HEK293 (cell line): ENCODE data around the gene ZNF853.
"Not testable (repeated sequence)": the region's sequence is repeated elsewhere in the genome, so short reads cannot be mapped to it uniquely, and the experiment has no call there.

Source experiments
- CTCF ChIA-PET: fragments of 350-600 bp; formaldehyde crosslinking; extraction: SDS; loops from one replicate; lab custom pipeline; 2021; ENCODE audit warnings: antibody characterized with exemption; lab: Yijun Ruan, JAX
- POLR2A ChIA-PET: fragments of 300-600 bp; formaldehyde crosslinking; extraction: SDS; loops from one replicate; lab custom pipeline; 2020; ENCODE audit warnings: antibody characterized with exemption, inconsistent platforms; lab: Yijun Ruan, JAX
- H3K27ac ChIP-seq: fragments of 200-500 bp; sonication (Bioruptor generic); 2 replicates; pipeline ENCODE4 v1.5.1; 2014; ENCODE audit warnings: low read depth, low read length, control low read depth, inconsistent platforms; ENCODE audit errors: extremely low read depth
- H3K36me3 ChIP-seq, 2 experiments: fragments of 200-500 bp in 1 of 2; sonication (Bioruptor generic) in 1 of 2; 1 replicate in 1 of 2; 2 replicates in 1 of 2; pipeline ENCODE4 v1.5.1; 2014 to 2017; ENCODE audit warnings: inconsistent platforms in 2 of 2, low read length in 2 of 2; ENCODE audit not compliant: control insufficient read depth in 2 of 2, insufficient read depth in 1 of 2
- H3K4me1 ChIP-seq: fragments of 200-500 bp; sonication (Bioruptor generic); 2 replicates; pipeline ENCODE4 v1.5.1; 2014; ENCODE audit warnings: mild to moderate bottlenecking, low read length, inconsistent platforms; ENCODE audit not compliant: control insufficient read depth, insufficient read depth
- H3K4me3 ChIP-seq: 2 replicates; pipeline ENCODE4 v1.5.1; 2011; ENCODE audit warnings: low read depth, mild to moderate bottlenecking, control low read depth, low read length, moderate library complexity
- H3K9me3 ChIP-seq: fragments of 200-500 bp; sonication (Bioruptor generic); 2 replicates; pipeline ENCODE4 v1.5.1; 2014; ENCODE audit warnings: low read depth, low read length, inconsistent platforms; ENCODE audit not compliant: control insufficient read depth, insufficient read depth
- EGR2 ChIP-seq: fragments of 450-650 bp; formaldehyde crosslinking; IDR thresholded peaks from 2 replicates; pipeline ENCODE4 v1.5.1; 2016; ENCODE audit warnings: low read depth, missing biosample characterization, missing genetic modification characterization
- GLIS1 ChIP-seq: fragments of 450-650 bp; formaldehyde crosslinking; IDR thresholded peaks from 2 replicates; pipeline ENCODE4 v1.5.1; 2016; ENCODE audit warnings: missing biosample characterization, missing genetic modification characterization
- PRDM1 ChIP-seq: fragments of 450-650 bp; formaldehyde crosslinking; IDR thresholded peaks from 2 replicates; pipeline ENCODE4; 2016; ENCODE audit warnings: missing biosample characterization, missing genetic modification characterization
- PRDM6 ChIP-seq: fragments of 450-650 bp; formaldehyde crosslinking; IDR thresholded peaks from 2 replicates; pipeline ENCODE4 v1.5.1; 2017; ENCODE audit warnings: missing biosample characterization, missing genetic modification characterization
- ZFHX2 ChIP-seq: fragments of 450-650 bp; formaldehyde crosslinking; conservative IDR thresholded peaks from 2 replicates; pipeline ENCODE4 v1.5.1; 2016; ENCODE audit warnings: missing biosample characterization, missing genetic modification characterization
- ZIC2 ChIP-seq: fragments of 450-650 bp; formaldehyde crosslinking; IDR thresholded peaks from 2 replicates; pipeline ENCODE4 v1.5.1; 2016; ENCODE audit warnings: missing biosample characterization, missing genetic modification characterization
- ZNF16 ChIP-seq: fragments of 450-650 bp; formaldehyde crosslinking; IDR thresholded peaks from 2 replicates; pipeline ENCODE4 v1.5.1; 2016; ENCODE audit warnings: low read depth, missing biosample characterization, missing genetic modification characterization
- ZNF274 ChIP-seq, 2 experiments: fragments of 200-500 bp in 1 of 2; fragments of 450-650 bp in 1 of 2; sonication (Bioruptor generic) in 1 of 2; formaldehyde crosslinking in 1 of 2; IDR thresholded peaks; 2 replicates each; pipeline versions ENCODE4 v1.5.1 to v1.6.1; 2014 to 2016; ENCODE audit warnings: borderline replicate concordance in 1 of 2, inconsistent platforms in 1 of 2, low read length in 1 of 2, missing biosample characterization in 1 of 2, missing genetic modification characterization in 1 of 2
- ZNF366 ChIP-seq: fragments of 450-650 bp; formaldehyde crosslinking; conservative IDR thresholded peaks from 2 replicates; pipeline ENCODE4 v1.5.1; 2016; ENCODE audit warnings: missing biosample characterization, missing genetic modification characterization
- ZNF426 ChIP-seq: fragments of 450-650 bp; formaldehyde crosslinking; IDR thresholded peaks from 2 replicates; pipeline ENCODE4 v1.5.1; 2017; ENCODE audit warnings: missing biosample characterization, missing genetic modification characterization, mild to moderate bottlenecking, inconsistent platforms, moderate library complexity
- ZNF670 ChIP-seq: fragments of 450-650 bp; formaldehyde crosslinking; IDR thresholded peaks from 2 replicates; pipeline ENCODE4 v1.5.1; 2016; ENCODE audit warnings: missing biosample characterization, missing genetic modification characterization, low read depth
- ZNF785 ChIP-seq: fragments of 450-650 bp; formaldehyde crosslinking; IDR thresholded peaks from 2 replicates; pipeline ENCODE4 v1.5.1; 2016; ENCODE audit warnings: missing biosample characterization, missing genetic modification characterization
- ZXDB ChIP-seq: fragments of 450-650 bp; formaldehyde crosslinking; IDR thresholded peaks from 2 replicates; pipeline ENCODE4 v1.5.1; 2016; ENCODE audit warnings: missing biosample characterization, missing genetic modification characterization

ZNF853 gene

GRCh38 chr7:6630007-6630849 lies 14.8 kb downstream of the ZNF853 start:
- H3K36me3 ChIP-seq = no peaks in the 10 kb centered on the region; a peak in 1 of 3 replicates
- H3K4me1 ChIP-seq = no peaks in the 10 kb centered on the region
- H3K4me3 ChIP-seq = no peak overlapping the region
- TF ChIP-seq ZXDB (tag by site-specific recombination) (no peak), EGR2 (tag by site-specific recombination) (peak; percentile 83), ZFHX2 (tag by site-specific recombination) (peak; percentile 79), PRDM6 (tag by site-specific recombination) (no peak), ZNF785 (tag by site-specific recombination) (no peak)
- POLR2A ChIA-PET = interaction anchor here (0.6 kb wide), 1 partner anchor 267 kb away, joined by 3 read pairs; no protein-coding TSS in a partner anchor
- CTCF ChIA-PET = no interaction called here
- H3K9me3 ChIP-seq = no peaks in the 10 kb centered on the region
- no peak overlapping the region for H3K27ac ChIP-seq

- Histone ChIP-seq H3K4me3 (no peak overlapping the region), H3K9me3 (no peaks in the 10 kb centered on the region), H3K4me1 (no peaks in the 10 kb centered on the region), H3K36me3 (no peaks in the 10 kb centered on the region), H3K27ac (no peak overlapping the region)
- POLR2A ChIA-PET = interaction anchor here (0.5 kb wide), 1 partner anchor 213 kb away, joined by 3 read pairs; no protein-coding TSS in a partner anchor
- peak; percentile 88 for TF ChIP-seq ZIC2
- TF ChIP-seq ZNF16 (tag by site-specific recombination) = no peak
- no peak for TF ChIP-seq ZNF274 (IDR thresholded peaks at IDR 0.05; ENCODE audit: low read length)
- no peak for TF ChIP-seq ZNF274 (tag by site-specific recombination; IDR thresholded peaks at IDR 0.05; ENCODE audit: borderline replicate concordance)
- TF ChIP-seq GLIS1 (tag by site-specific recombination) = peak; percentile 17; the same call in 1 of the 2 replicates
- no peak for TF ChIP-seq ZNF670
- CTCF ChIA-PET = no interaction called here
Observed at GRCh38 chr7:6631605-6632004, 16.2 kb downstream of the ZNF853 start.

- Histone ChIP-seq H3K4me3 (no peak overlapping the region), H3K9me3 (no peaks in the 10 kb centered on the region), H3K4me1 (no peaks in the 10 kb centered on the region), H3K27ac (no peak overlapping the region), H3K36me3 (peaks cover 0 to 2% of the 10 kb centered on the region in 2 experiments; a peak in 1 of 3 replicates)
- CTCF ChIA-PET = no interaction called here
- TF ChIP-seq PRDM1 (tag by site-specific recombination) (peak; percentile 98), ZNF366 (tag by site-specific recombination) (peak; percentile 60; the same call in 1 of the 2 replicates), ZNF426 (tag by site-specific recombination) (no peak)
- POLR2A ChIA-PET = no interaction called here
Observed at GRCh38 chr7:6634021-6634420, 18.6 kb downstream of the ZNF853 start.

GRCh38 chr7:6634971-6635370 lies 19.6 kb downstream of the ZNF853 start:
- POLR2A ChIA-PET, H3K4me1 ChIP-seq, H3K4me3 ChIP-seq, CTCF ChIA-PET, H3K27ac ChIP-seq, H3K9me3 ChIP-seq: not testable (repeated sequence)
- peaks cover 0 to 11% of the 10 kb centered on the region in 2 experiments; a peak in 1 of 3 replicates for H3K36me3 ChIP-seq
